ENCODE measurements around the gene LYRM4. TPM values are rescaled to one million over a fixed set of nuclear protein-coding genes. Genes with fewer than 3 reads are reported as not detected.

Gene LYRM4
- polyA plus RNA-seq, 1 donor (not counting 4 experiments of a cell fraction or from before 2014, with no cell fraction given): 41.1 TPM

GRCh38 chr6:5257400-5257799 lies 3.4 kb downstream of the LYRM4 start:
- no peaks in the 10 kb centered on the region for H3K9me1 ChIP-seq (ENCODE audit: control insufficient read depth, extremely low read depth, insufficient read depth, low read length)
- no peak overlapping the region for H2AFZ ChIP-seq (ENCODE audit: control insufficient read depth, low read length)
- no peak overlapping the region for H3K9ac ChIP-seq (ENCODE audit: control insufficient read depth, extremely low read depth, insufficient read depth, low read length)

DNA sequence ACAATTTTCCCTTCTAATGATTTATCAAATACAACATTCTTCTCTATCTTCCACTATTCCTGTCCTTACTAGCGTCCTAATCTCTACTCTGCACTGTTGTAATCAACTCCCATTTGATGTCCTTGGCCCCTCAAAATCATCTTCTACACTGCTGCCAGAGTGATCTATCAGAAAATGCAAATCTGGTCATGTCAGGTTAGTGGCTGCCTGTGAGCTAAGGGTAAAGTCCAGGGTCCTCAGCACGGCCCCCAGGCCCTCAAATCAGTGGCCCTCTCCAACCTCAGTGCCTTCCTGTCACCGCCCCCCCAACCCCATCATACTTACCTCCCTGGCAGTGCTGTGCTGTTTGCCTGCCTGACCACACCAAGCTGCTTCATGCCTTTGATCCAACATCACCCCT lies 3.8 kb downstream of the LYRM4 start:
- Histone ChIP-seq H3K9ac (ENCODE audit: control insufficient read depth, extremely low read depth, insufficient read depth, low read length) (no peak overlapping the region), H3K4me1 (ENCODE audit: control insufficient read depth, extremely low read depth, insufficient read depth, low read length) (peaks cover 7% of the 10 kb centered on the region), H3K4me3 (ENCODE audit: control insufficient read depth in 2 of 3, extremely low read depth in 1 of 3, insufficient read depth in 2 of 3, low read depth in 1 of 3, low read length in 3 of 3) (no peak overlapping the region), H3K27me3 (ENCODE audit: control insufficient read depth, extremely low read depth, insufficient read depth, low read length) (no peaks in the 10 kb centered on the region), H3K36me3 (ENCODE audit: control insufficient read depth in 2 of 2, extremely low read depth in 1 of 2, insufficient read depth in 2 of 2, low read length in 2 of 2) (peaks cover 5 to 22% of the 10 kb centered on the region in 2 experiments), H3K4me2 (ENCODE audit: control insufficient read depth, extremely low read depth, insufficient read depth, low read depth, low read length) (no peak overlapping the region), H3K9me3 (ENCODE audit: control insufficient read depth, low read depth, low read length) (no peaks in the 10 kb centered on the region), H4K20me1 (ENCODE audit: control insufficient read depth, extremely low read depth, insufficient read depth, low read length) (no peaks in the 10 kb centered on the region), H3K9me1 (ENCODE audit: control insufficient read depth, extremely low read depth, insufficient read depth, low read length) (no peaks in the 10 kb centered on the region), H3K79me2 (ENCODE audit: control insufficient read depth, insufficient read depth, low read length) (peaks cover 41% of the 10 kb centered on the region), H2AFZ (ENCODE audit: control insufficient read depth, low read length) (no peak overlapping the region), H3K27ac (ENCODE audit: control insufficient read depth, insufficient read depth, low read length) (no peak overlapping the region)
- DNase-seq (ENCODE audit: low read depth, low spot score) (no peak), FAIRE-seq (no peak)
- dilution Hi-C loops (cut with MboI; ENCODE audit: extremely low pct_ligation_motif_present, low sequenced_read_pairs): no loop called here
- TF ChIP-seq, protein P1, sequence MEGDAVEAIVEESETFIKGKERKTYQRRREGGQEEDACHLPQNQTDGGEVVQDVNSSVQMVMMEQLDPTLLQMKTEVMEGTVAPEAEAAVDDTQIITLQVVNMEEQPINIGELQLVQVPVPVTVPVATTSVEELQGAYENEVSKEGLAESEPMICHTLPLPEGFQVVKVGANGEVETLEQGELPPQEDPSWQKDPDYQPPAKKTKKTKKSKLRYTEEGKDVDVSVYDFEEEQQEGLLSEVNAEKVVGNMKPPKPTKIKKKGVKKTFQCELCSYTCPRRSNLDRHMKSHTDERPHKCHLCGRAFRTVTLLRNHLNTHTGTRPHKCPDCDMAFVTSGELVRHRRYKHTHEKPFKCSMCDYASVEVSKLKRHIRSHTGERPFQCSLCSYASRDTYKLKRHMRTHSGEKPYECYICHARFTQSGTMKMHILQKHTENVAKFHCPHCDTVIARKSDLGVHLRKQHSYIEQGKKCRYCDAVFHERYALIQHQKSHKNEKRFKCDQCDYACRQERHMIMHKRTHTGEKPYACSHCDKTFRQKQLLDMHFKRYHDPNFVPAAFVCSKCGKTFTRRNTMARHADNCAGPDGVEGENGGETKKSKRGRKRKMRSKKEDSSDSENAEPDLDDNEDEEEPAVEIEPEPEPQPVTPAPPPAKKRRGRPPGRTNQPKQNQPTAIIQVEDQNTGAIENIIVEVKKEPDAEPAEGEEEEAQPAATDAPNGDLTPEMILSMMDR (optimal IDR thresholded peaks at IDR 0.05 in 1 of 3, IDR thresholded peaks at IDR 0.05 in 1 of 3, conservative IDR thresholded peaks at IDR 0.05 in 1 of 3; ENCODE audit: extremely low read depth in 1 of 3, insufficient read depth in 2 of 3, low read length in 3 of 3): no peak
- no peak for TF ChIP-seq EZH2 (IDR thresholded peaks at IDR 0.05; ENCODE audit: low read length)

More at GRCh38 chr6:5257400-5257799, 3.4 kb downstream of the LYRM4 start:
- H3K4me3 ChIP-seq (ENCODE audit: control insufficient read depth in 2 of 3, extremely low read depth in 1 of 3, insufficient read depth in 2 of 3, low read depth in 1 of 3, low read length in 3 of 3): no peak overlapping the region
- DNase-seq (ENCODE audit: low read depth, low spot score) (no peak), FAIRE-seq (no peak)
- TF ChIP-seq EZH2 (IDR thresholded peaks at IDR 0.05; ENCODE audit: low read length): no peak
- dilution Hi-C loops (cut with MboI; ENCODE audit: extremely low pct_ligation_motif_present, low sequenced_read_pairs): no loop called here
- peaks cover 7% of the 10 kb centered on the region for H3K4me1 ChIP-seq (ENCODE audit: control insufficient read depth, extremely low read depth, insufficient read depth, low read length)
- no peak overlapping the region for H3K27ac ChIP-seq (ENCODE audit: control insufficient read depth, insufficient read depth, low read length)
- peaks cover 5 to 22% of the 10 kb centered on the region in 2 experiments for H3K36me3 ChIP-seq (ENCODE audit: control insufficient read depth in 2 of 2, extremely low read depth in 1 of 2, insufficient read depth in 2 of 2, low read length in 2 of 2)
- H4K20me1 ChIP-seq (ENCODE audit: control insufficient read depth, extremely low read depth, insufficient read depth, low read length): no peaks in the 10 kb centered on the region
- H3K27me3 ChIP-seq (ENCODE audit: control insufficient read depth, extremely low read depth, insufficient read depth, low read length): no peaks in the 10 kb centered on the region
- H3K79me2 ChIP-seq (ENCODE audit: control insufficient read depth, insufficient read depth, low read length): peaks cover 45% of the 10 kb centered on the region
- no peaks in the 10 kb centered on the region for H3K9me3 ChIP-seq (ENCODE audit: control insufficient read depth, low read depth, low read length)
- H3K4me2 ChIP-seq (ENCODE audit: control insufficient read depth, extremely low read depth, insufficient read depth, low read depth, low read length): no peak overlapping the region

- TF ChIP-seq, protein P1 (optimal IDR thresholded peaks at IDR 0.05 in 1 of 3, IDR thresholded peaks at IDR 0.05 in 1 of 3, conservative IDR thresholded peaks at IDR 0.05 in 1 of 3; ENCODE audit: extremely low read depth in 1 of 3, insufficient read depth in 2 of 3, low read length in 3 of 3): no peak
- TF ChIP-seq EZH2 (IDR thresholded peaks at IDR 0.05; ENCODE audit: low read length): no peak
- H3K4me3 ChIP-seq (ENCODE audit: control insufficient read depth in 2 of 3, extremely low read depth in 1 of 3, insufficient read depth in 2 of 3, low read depth in 1 of 3, low read length in 3 of 3): no peak overlapping the region
- H3K27me3 ChIP-seq (ENCODE audit: control insufficient read depth, extremely low read depth, insufficient read depth, low read length): no peaks in the 10 kb centered on the region
- DNase-seq (ENCODE audit: low read depth, low spot score) (no peak), FAIRE-seq (no peak)
- no peak overlapping the region for H3K9ac ChIP-seq (ENCODE audit: control insufficient read depth, extremely low read depth, insufficient read depth, low read length)
- H3K79me2 ChIP-seq (ENCODE audit: control insufficient read depth, insufficient read depth, low read length): peaks cover 28% of the 10 kb centered on the region
- peak overlapping the region; percentile 31 for H3K4me2 ChIP-seq (ENCODE audit: control insufficient read depth, extremely low read depth, insufficient read depth, low read depth, low read length)
- H3K4me1 ChIP-seq (ENCODE audit: control insufficient read depth, extremely low read depth, insufficient read depth, low read length): peaks cover 30% of the 10 kb centered on the region
- H3K9me1 ChIP-seq (ENCODE audit: control insufficient read depth, extremely low read depth, insufficient read depth, low read length): no peaks in the 10 kb centered on the region
- no peaks in the 10 kb centered on the region for H4K20me1 ChIP-seq (ENCODE audit: control insufficient read depth, extremely low read depth, insufficient read depth, low read length)
- dilution Hi-C loops (cut with MboI; ENCODE audit: extremely low pct_ligation_motif_present, low sequenced_read_pairs): no loop called here
- no peaks in the 10 kb centered on the region for H3K9me3 ChIP-seq (ENCODE audit: control insufficient read depth, low read depth, low read length)
- peaks cover 5% of the 10 kb centered on the region in 2 experiments for H3K36me3 ChIP-seq (ENCODE audit: control insufficient read depth in 2 of 2, extremely low read depth in 1 of 2, insufficient read depth in 2 of 2, low read length in 2 of 2)
- H2AFZ ChIP-seq (ENCODE audit: control insufficient read depth, low read length): no peak overlapping the region
- peak overlapping the region; percentile 82 for H3K27ac ChIP-seq (ENCODE audit: control insufficient read depth, insufficient read depth, low read length)
Measured at GRCh38 chr6:5250911-5251310, 9.8 kb downstream of the LYRM4 start.
